GM23338 (cell line): ENCODE measurements around the gene ADGRF1. TPM values are rescaled to one million over a fixed set of nuclear protein-coding genes. Genes with fewer than 3 reads are reported as not detected.

Experiments used
- ATAC-seq: fragments of 200-7000 bp; cut with Tn5 transposase; 3 replicates; pipeline ENCODE4 v1.9.1; 2020
- DNase-seq: peaks from one replicate; pipeline ENCODE4 v3.0.0-alpha.2; 2015; ENCODE audit warnings: low spot score
- H2AFZ ChIP-seq: fragments of 200-600 bp; sonication (generic); 2 replicates; pipeline ENCODE4 v1.8.0; 2016; ENCODE audit warnings: antibody characterized with exemption, mild to moderate bottlenecking, moderate library complexity
- H3F3A ChIP-seq: fragments of 200-600 bp; sonication (generic); replicated peaks from 2 replicates; pipeline ENCODE4 v1.8.0; 2017; ENCODE audit warnings: antibody characterized with exemption, mixed run types, low read depth
- H3K27ac ChIP-seq: fragments of 200-600 bp; sonication (generic); 2 replicates; pipeline ENCODE4 v1.6.1; 2016; ENCODE audit warnings: low read depth
- H3K27me3 ChIP-seq: fragments of 200-600 bp; sonication (generic); 2 replicates; pipeline ENCODE4 v1.8.0; 2016; ENCODE audit warnings: mild to moderate bottlenecking, mixed run types, moderate library complexity; ENCODE audit not compliant: insufficient read depth
- H3K36me3 ChIP-seq: fragments of 200-600 bp; sonication (generic); 2 replicates; pipeline ENCODE4 v1.8.0; 2016; ENCODE audit warnings: mild to moderate bottlenecking; ENCODE audit not compliant: insufficient read depth
- H3K4me1 ChIP-seq: fragments of 200-600 bp; sonication (generic); 2 replicates; pipeline ENCODE4 v1.8.0; 2016; ENCODE audit warnings: mild to moderate bottlenecking, moderate library complexity; ENCODE audit not compliant: insufficient read depth
- H3K4me2 ChIP-seq: fragments of 200-600 bp; sonication (generic); 2 replicates; pipeline ENCODE4 v1.7.1; 2017; ENCODE audit warnings: mixed run types
- H3K4me3 ChIP-seq: fragments of 200-600 bp; sonication (generic); 2 replicates; pipeline ENCODE4 v1.6.1; 2016; ENCODE audit warnings: mixed run types
- H3K79me2 ChIP-seq: fragments of 200-600 bp; sonication (generic); replicated peaks from 2 replicates; pipeline ENCODE4 v1.8.0; 2017; ENCODE audit warnings: mild to moderate bottlenecking; ENCODE audit not compliant: insufficient read depth
- H3K9me2 ChIP-seq: fragments of 200-600 bp; sonication (generic); 2 replicates; pipeline ENCODE4 v1.8.0; 2017; ENCODE audit not compliant: insufficient read depth
- H4K20me1 ChIP-seq: fragments of 200-600 bp; sonication (generic); replicated peaks from 2 replicates; pipeline ENCODE4 v1.8.0; 2017; ENCODE audit warnings: mild to moderate bottlenecking; ENCODE audit not compliant: insufficient read depth
- H3K27ac Mint-ChIP-seq: 2 replicates; pipeline ENCODE4 v1.8.0; 2020; ENCODE audit warnings: inconsistent platforms, mild to moderate bottlenecking, moderate library complexity, mixed read lengths
- H3K27me3 Mint-ChIP-seq: 3 replicates; pipeline ENCODE4 v1.8.0; 2022; ENCODE audit warnings: low read depth, mild to moderate bottlenecking, moderate library complexity, mixed read lengths, inconsistent platforms; ENCODE audit not compliant: insufficient read depth, poor library complexity
- H3K36me3 Mint-ChIP-seq: 3 replicates; pipeline ENCODE4 v1.8.0; 2021; ENCODE audit warnings: low read depth, mild to moderate bottlenecking, inconsistent platforms, moderate library complexity, mixed read lengths
- H3K4me1 Mint-ChIP-seq: 3 replicates; pipeline ENCODE4 v1.8.0; 2020; ENCODE audit warnings: mild to moderate bottlenecking, inconsistent platforms, mixed read lengths
- H3K4me3 Mint-ChIP-seq: 3 replicates; pipeline ENCODE4 v1.8.0; 2021; ENCODE audit warnings: moderate library complexity, mild to moderate bottlenecking, inconsistent platforms, mixed read lengths
- H3K9me3 Mint-ChIP-seq: 3 replicates; pipeline ENCODE4 v1.8.0; 2020; ENCODE audit warnings: moderate library complexity, mild to moderate bottlenecking, inconsistent platforms, mixed read lengths
- CTCF ChIP-seq, 2 experiments: fragments of 200-600 bp in 1 of 2; sonication (generic) in 1 of 2; conservative IDR thresholded peaks; 2 replicates each; pipeline versions ENCODE4 v1.5.1 to v1.6.1; 2016 to 2017; ENCODE audit warnings: antibody characterized with exemption in 2 of 2, low read depth in 2 of 2, mild to moderate bottlenecking in 2 of 2, moderate library complexity in 1 of 2
- ETS1 ChIP-seq: IDR thresholded peaks from 2 replicates; pipeline ENCODE4 v1.6.1; 2016; ENCODE audit warnings: antibody characterized with exemption
- EZH2 ChIP-seq: fragments of 200-600 bp; sonication (generic); IDR thresholded peaks from one replicate; pipeline ENCODE4 v1.8.0; 2017; ENCODE audit warnings: antibody characterized with exemption, mild to moderate bottlenecking, low read depth; ENCODE audit not compliant: unreplicated experiment
- EZH2phosphoT487 ChIP-seq: fragments of 200-600 bp; sonication (generic); IDR thresholded peaks from one replicate; pipeline ENCODE4 v1.8.1; 2018; ENCODE audit warnings: antibody characterized with exemption; ENCODE audit not compliant: unreplicated experiment
- JUNB ChIP-seq: IDR thresholded peaks from one replicate; pipeline ENCODE4 v1.6.1; 2016; ENCODE audit warnings: antibody characterized with exemption; ENCODE audit not compliant: unreplicated experiment
- STAT1 ChIP-seq: IDR thresholded peaks from one replicate; pipeline ENCODE4 v1.6.1; 2016; ENCODE audit warnings: antibody characterized with exemption; ENCODE audit not compliant: unreplicated experiment
- ZNF114 ChIP-seq: fragments of 250-450 bp; sonication (Bioruptor Pico); IDR thresholded peaks from 2 replicates; pipeline ENCODE4 v1.5.0; 2020; ENCODE audit warnings: mild to moderate bottlenecking, moderate library complexity
- ZNF462 ChIP-seq: fragments of 250-450 bp; sonication (Bioruptor Pico); IDR thresholded peaks from 2 replicates; pipeline ENCODE4 v1.5.0; 2020; ENCODE audit warnings: mild to moderate bottlenecking, moderate library complexity
- polyA plus RNA-seq: library from polyadenylated mRNA; unstranded; fragments of >200 nt; fragmentation: Nextera tagmentation; extraction: Ambion mirVana; gene quantifications from 2 replicates; pipeline ENCODE4 v1.2.1, GENCODE V29; 2016
- total RNA-seq: library from RNA; depleted of rRNA; stranded (reverse); fragments of >200 nt; shearing (Covaris generic); gene quantifications from 2 replicates; pipeline ENCODE4 v1.2.3, GENCODE V29; 2014

Gene ADGRF1
- total and polyA plus RNA-seq, 2 experiments from 2014 or later, result not detected

GRCh38 chr6:47079638-47080037 lies 37.5 kb upstream of the ADGRF1 start:
- H3K79me2 ChIP-seq, result no peaks in the 10 kb centered on the region
- no peaks in the 10 kb centered on the region for H3K27me3 ChIP-seq
- TF ChIP-seq EZH2 (no peak), CTCF (conservative IDR thresholded peaks at IDR 0.05; ENCODE audit: low read depth in 2 of 2) (peak; percentile 46 to 74), JUNB (no peak), ETS1 (no peak), ZNF114 (CRISPR knock-in tag) (no peak)

GRCh38 chr6:47078991-47079390 lies 36.9 kb upstream of the ADGRF1 start:
- peaks cover 4% of the 10 kb centered on the region; the same call in 1 of the 3 replicates for H3K4me1 Mint-ChIP-seq
- no peak overlapping the region for H3K4me3 Mint-ChIP-seq
- Histone ChIP-seq H3K27ac (no peak overlapping the region), H2AFZ (no peak overlapping the region), H3K36me3 (no peaks in the 10 kb centered on the region), H3K4me3 (no peak overlapping the region), H3K4me1 (no peaks in the 10 kb centered on the region), H3K79me2 (no peaks in the 10 kb centered on the region), H3K4me2 (no peak overlapping the region), H4K20me1 (no peaks in the 10 kb centered on the region), H3F3A (no peaks in the 10 kb centered on the region), H3K9me2 (0 out of 2 replicates have a peak, but pooled peaks cover 6% of the 10 kb centered on the region), H3K27me3 (no peaks in the 10 kb centered on the region)
- ATAC-seq (no peak), DNase-seq (no peak)
- H3K9me3 Mint-ChIP-seq, result no peaks in the 10 kb centered on the region
- no peaks in the 10 kb centered on the region for H3K27me3 Mint-ChIP-seq
- H3K36me3 Mint-ChIP-seq, result no peaks in the 10 kb centered on the region
- H3K27ac Mint-ChIP-seq, result no peak overlapping the region
- no peak for TF ChIP-seq ETS1
- TF ChIP-seq ZNF462 (CRISPR knock-in tag), result no peak
- TF ChIP-seq JUNB, result no peak
- no peak for TF ChIP-seq STAT1
- TF ChIP-seq EZH2, result no peak
- no peak for TF ChIP-seq CTCF (conservative IDR thresholded peaks at IDR 0.05; ENCODE audit: low read depth in 2 of 2)
- TF ChIP-seq ZNF114 (CRISPR knock-in tag), result no peak
- TF ChIP-seq EZH2phosphoT487, result no peak

More at GRCh38 chr6:47079638-47080037, 37.5 kb upstream of the ADGRF1 start:
- Mint-ChIP-seq H3K36me3 (no peaks in the 10 kb centered on the region), H3K27me3 (no peaks in the 10 kb centered on the region), H3K4me1 (peaks cover 4% of the 10 kb centered on the region; the same call in 1 of the 3 replicates), H3K27ac (no peak overlapping the region), H3K9me3 (no peaks in the 10 kb centered on the region), H3K4me3 (no peak overlapping the region)
- Histone ChIP-seq H3K27ac (no peak overlapping the region), H4K20me1 (no peaks in the 10 kb centered on the region), H3K4me1 (no peaks in the 10 kb centered on the region), H3F3A (no peaks in the 10 kb centered on the region), H3K4me2 (no peak overlapping the region), H3K9me2 (0 out of 2 replicates have a peak, but pooled peaks cover 6% of the 10 kb centered on the region), H3K36me3 (no peaks in the 10 kb centered on the region), H2AFZ (peak overlapping the region; percentile 29; the same call in 1 of the 2 replicates), H3K4me3 (no peak overlapping the region)
- DNase-seq, result peak; percentile 72
- peak; percentile 64 for ATAC-seq
